ENCODE results near the gene ANKRD24.
"Not testable (repeated sequence)": the region's sequence is repeated elsewhere in the genome, so short reads cannot be mapped to it uniquely, and the experiment has no call there.

ANKRD24 gene

DNA sequence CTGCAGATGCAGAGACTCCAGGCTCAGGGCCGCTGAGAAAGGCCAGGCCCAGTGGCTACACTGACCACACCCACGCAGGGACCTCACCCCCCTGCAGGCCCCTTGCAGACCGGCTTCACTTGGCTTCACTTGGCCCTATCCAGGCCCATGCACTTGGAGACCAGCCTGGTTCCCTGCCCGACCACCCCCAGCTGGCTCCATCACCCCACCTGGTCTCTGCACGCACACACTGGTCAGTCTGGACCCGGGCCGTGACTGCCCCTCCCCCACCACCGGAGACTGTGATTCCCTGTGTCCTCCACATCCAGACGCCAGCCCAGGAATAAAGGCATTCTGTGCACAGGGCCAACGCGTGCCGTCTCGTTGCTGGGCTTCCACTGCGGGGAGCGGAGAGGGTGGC, 42.0 kb downstream of the ANKRD24 start:
- DNase-seq (ENCODE audit: insufficient read length, low spot score) (no peak), FAIRE-seq (no peak)
- TF ChIP-seq POLR2A (IDR thresholded peaks at IDR 0.05; ENCODE audit: low read depth, low read length), result no peak

DNA sequence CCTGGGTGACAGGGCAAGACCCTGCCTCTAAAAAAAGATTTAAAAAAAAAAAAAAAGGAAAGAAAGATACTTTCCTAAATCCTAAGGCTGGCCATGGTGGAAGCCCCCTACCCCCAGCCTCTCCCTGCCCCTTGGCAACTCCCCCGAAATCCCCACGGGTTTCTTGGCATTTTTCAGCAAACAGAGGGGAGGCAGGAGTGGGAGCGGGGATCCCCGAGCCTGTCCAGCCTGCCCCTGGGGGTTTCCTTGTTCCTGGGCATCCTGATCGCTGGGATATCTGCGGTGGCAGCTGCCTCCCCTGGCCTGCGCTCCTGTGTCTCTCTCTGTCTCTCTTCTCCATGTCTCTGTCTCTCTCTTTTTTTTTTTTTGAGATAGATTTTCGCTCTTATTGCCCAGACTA, 43.4 kb downstream of the ANKRD24 start:
- no peak for FAIRE-seq
- DNase-seq (ENCODE audit: insufficient read length, low spot score), result no peak
- no peak for TF ChIP-seq POLR2A (IDR thresholded peaks at IDR 0.05; ENCODE audit: low read depth, low read length)

DNA sequence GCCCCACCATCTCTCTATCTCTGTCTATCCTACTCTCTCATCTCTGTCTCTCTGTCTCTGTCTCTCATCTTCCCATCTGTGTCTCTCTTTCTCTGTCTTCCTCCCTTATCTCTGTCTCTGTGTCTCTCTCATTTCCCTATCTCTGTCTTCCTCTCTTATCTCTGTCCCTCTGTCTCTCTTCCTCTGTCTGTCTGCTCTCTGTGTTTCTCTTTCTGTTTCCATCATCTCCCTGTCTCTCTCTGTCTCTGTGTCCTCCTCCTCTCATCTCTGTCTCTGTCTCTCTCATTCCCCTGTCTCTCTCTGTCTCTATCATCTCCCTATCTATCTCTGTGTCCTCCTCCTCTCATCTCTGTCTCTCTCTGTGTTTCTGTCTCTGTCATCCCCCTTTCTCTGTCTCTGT, 45.3 kb downstream of the ANKRD24 start:
- DNase-seq (ENCODE audit: insufficient read length, low spot score) (no peak), FAIRE-seq (no peak)
- no peak for TF ChIP-seq POLR2A (IDR thresholded peaks at IDR 0.05; ENCODE audit: low read depth, low read length)

DNA sequence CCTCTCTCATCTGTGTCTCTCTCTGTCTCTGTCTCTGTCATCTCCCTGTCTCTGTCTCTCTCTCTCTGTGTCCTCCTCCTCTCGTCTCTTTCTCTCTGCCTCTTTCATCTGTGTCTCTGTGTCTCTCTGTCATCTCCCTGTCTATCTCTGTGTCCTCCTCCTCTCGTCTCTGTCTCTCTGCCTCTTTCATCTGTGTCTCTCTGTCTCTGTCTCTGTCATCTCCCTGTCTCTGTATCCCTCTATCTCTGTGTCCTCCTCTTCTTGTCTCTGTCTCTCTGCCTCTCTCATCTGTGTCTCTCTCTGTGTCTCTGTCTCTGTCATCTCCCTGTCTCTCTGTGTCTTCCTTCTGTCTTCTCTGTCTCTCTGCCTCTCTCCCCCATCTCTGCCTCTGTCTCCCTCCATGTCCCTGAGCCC, 46.3 kb downstream of the ANKRD24 start:
- DNase-seq (ENCODE audit: insufficient read length, low spot score) (no peak), FAIRE-seq (no peak)
- TF ChIP-seq POLR2A (IDR thresholded peaks at IDR 0.05; ENCODE audit: low read depth, low read length), result no peak

DNA sequence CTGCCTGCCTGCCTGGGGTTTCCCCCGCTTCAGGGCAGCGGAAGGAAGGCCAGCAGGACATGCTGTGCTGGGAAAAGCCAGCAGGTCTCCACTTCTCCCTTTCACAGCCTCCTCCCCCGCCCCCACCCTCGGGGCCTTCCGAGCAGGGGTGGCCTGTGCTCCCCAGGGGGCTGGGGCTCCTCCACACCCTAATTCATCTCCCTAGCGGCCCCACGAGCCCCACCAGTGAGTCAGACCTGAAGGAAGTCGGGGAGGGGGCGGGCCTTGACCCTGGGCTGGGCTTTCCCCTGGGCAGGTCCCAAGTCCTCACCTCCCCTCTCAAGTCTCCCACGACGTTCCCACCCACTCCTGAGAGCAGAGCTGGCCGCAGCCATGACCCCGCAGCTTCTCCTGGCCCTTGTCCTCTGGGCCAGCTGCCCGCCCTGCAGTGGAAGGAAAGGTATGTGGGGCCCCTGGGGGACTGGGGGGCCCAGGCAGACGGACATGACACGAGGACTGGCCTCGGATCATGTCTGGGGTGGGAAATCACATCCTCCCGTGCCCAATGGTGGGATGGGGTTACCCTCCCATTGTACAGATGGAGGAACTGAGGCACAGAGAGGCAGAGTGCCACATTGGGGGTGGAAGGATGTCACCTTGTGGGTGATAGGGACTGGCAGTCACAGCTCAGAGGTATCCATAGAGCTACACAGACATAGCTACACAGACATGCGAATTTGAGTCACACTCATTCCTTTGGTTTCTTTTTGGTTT, 46.9 kb downstream of the ANKRD24 start, which contains the start of gene EBI3:
Gene EBI3 (plus strand): TSS at position 345 of the 753 bp plus-strand sequence. CDS start 28 bp downstream, at position 373.
- FAIRE-seq (no peak), DNase-seq (ENCODE audit: insufficient read length, low spot score) (peak; percentile 70)
- TF ChIP-seq POLR2A (IDR thresholded peaks at IDR 0.05; ENCODE audit: low read depth, low read length), result no peak

DNA sequence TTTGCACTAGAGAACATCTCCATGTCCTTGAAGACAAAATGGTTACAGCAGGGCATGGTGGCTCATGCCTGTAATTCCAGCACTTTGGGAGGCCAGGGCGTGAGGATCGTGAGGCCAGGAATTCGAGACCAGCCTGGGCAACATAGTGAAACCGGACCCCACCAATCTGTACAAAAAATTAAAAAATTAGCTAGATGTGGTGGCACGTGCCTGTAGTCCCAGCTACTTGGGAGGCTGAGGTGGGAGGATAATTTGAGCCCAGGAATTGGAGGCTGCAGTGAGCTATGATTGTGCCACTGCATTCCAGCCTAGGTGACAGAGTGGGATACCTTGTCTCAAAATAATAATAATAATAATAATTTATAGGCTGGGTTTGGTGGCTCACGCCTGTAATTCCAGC, 47.7 kb downstream of the ANKRD24 start:
- not testable (repeated sequence) for DNase-seq (ENCODE audit: insufficient read length, low spot score); FAIRE-seq

DNA sequence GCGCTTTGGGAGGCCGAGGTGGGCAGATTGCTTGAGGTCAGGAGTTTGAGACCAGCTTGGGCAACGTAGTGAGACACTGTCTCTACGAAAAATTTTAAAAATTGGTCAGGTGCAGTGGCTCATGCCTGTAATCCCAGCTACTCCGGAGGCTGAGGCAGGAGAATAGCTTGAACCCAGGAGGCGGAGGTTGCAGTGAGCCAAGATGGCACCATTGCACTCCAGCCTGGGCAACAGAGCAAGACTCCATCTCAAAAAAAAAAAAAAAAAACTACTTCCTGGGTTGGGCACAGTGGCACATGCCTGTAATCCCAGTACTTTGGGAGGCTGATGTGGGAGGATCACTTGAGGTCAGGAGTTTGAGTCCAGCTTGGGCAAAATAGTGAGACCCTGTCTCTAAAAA, 49.0 kb downstream of the ANKRD24 start:
- not testable (repeated sequence) for DNase-seq (ENCODE audit: insufficient read length, low spot score); FAIRE-seq

DNA sequence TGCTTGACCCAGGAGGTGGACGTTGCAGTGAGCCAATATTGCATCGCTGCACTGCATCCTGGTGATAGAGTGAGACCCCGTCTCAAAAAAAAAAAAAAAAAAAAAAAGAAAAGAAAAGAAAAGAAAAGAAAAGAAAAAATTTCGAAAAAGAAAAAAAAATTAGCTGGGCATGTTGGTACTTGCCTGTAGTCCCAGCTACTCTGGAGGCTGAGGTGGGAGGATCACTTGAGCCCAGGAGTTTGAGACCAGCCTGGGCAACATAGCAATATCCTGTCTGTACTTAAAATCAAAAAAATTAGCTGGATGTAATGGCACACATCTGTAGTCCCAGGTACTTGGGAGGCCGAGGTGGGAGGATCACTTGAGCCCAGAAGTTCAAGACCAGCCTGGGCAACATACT, 49.6 kb downstream of the ANKRD24 start:
- not testable (repeated sequence) for FAIRE-seq; DNase-seq (ENCODE audit: insufficient read length, low spot score)

DNA sequence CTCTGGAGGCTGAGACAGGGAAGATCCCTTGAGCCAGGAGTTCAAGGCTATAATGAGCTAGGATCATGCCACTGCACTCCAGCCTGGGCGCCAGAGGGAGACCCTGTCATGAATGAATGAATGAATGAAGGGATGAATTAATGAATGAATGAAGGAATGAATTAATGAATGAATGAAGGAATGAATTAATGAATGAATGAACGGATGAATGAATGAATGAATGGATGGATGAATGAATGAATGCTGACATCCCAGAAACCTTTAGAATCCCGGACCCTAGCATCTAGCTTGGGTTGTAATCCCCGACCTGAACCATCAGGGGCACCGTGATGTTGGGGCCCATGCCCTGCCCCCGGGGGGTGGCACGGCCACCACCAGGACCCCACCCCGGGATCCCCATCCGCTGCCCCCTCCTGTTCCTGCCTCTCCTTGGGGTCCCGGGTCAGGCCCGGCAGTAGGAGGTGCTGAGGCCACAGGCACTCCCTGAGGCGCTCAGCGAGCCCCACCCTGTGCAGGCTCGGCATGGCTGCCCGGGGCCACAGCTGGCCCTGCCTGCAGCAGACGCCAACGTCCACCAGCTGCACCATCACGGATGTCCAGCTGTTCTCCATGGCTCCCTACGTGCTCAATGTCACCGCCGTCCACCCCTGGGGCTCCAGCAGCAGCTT, 50.3 kb downstream of the ANKRD24 start:
- DNase-seq (ENCODE audit: insufficient read length, low spot score), result no peak
- no peak for TF ChIP-seq POLR2A (IDR thresholded peaks at IDR 0.05; ENCODE audit: low read depth, low read length)
- no peak for FAIRE-seq

DNA sequence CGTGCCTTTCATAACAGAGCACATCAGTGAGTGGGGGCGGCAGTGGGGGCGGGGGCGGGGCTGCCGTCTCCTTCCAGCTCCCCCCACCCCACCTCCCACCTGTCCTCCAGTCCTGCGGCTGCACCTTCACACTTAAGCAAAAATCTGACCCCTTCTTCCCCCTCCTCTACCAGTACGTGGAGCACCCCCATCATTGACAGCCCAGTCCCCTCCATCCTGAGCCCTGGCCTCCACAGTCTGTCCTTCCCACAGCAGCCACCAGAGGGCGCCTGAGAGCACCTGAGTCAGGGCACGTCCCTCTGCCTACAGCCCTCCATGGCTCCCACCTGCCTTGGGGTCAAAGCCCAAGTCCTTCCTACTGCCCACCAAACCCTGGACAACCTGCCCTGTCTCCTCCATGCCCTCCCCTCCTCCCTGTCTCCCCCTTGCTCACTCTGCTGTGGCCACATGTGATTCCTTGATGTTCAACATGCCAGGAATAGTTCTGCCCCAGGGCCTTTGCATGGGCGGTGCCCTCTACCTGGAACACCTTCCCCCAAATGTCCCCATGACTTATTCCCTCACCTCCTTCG, 50.9 kb downstream of the ANKRD24 start:
- FAIRE-seq (no peak), DNase-seq (ENCODE audit: insufficient read length, low spot score) (no peak)

DNA sequence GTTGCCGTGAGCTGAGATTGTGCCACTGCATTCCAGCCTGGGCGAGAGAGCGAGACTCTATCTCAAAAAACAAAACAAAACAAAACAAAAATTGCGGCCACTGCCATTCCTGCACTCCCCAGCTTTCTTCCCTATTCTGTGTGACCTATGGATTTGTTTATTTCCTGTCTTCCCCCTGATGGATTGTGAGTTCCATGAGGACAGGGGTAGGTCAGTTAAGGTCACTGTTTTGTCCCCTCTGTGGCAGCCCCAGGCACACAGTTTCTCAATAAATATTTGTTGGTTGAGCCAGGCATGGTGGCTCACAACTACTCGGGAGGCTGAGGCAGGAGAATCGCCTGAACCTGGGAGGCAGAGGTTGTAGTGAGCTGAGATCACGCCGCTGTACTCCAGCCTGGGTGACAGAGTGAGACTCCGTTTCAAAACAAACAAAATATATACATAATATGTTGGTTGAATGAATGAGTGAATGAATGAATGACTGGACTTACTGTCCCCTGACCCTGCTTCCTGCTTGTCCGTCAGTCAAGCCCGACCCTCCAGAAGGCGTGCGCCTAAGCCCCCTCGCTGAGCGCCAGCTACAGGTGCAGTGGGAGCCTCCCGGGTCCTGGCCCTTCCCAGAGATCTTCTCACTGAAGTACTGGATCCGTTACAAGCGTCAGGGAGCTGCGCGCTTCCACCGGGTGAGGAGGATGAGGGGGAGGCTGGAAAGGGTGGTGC, 51.8 kb downstream of the ANKRD24 start:
- FAIRE-seq, result no peak
- TF ChIP-seq POLR2A (IDR thresholded peaks at IDR 0.05; ENCODE audit: low read depth, low read length), result no peak
- DNase-seq (ENCODE audit: insufficient read length, low spot score), result no peak

More for the DNA sequence above, 50.9 kb downstream of the ANKRD24 start:
- TF ChIP-seq POLR2A (IDR thresholded peaks at IDR 0.05; ENCODE audit: low read depth, low read length), result no peak

DNA sequence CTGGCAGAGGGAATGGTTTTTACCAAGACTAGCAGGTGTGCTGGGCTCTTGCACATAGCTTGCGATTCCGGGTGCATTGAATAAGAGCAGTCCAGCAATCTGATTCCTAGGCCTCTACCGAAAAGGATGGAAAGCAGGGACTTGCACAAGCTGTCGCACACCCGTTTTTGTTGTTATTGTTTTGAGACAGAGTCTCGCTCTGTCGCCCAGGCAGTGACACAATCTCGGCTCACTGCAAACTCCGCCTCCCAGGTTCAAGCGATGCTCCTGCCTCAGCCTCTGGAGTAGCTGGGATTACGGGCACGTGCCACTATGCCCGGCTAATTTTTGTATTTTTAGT, 52.3 kb downstream of the ANKRD24 start:
- DNase-seq (ENCODE audit: insufficient read length, low spot score) (no peak), FAIRE-seq (no peak)
- TF ChIP-seq POLR2A (IDR thresholded peaks at IDR 0.05; ENCODE audit: low read depth, low read length), result no peak

DNA sequence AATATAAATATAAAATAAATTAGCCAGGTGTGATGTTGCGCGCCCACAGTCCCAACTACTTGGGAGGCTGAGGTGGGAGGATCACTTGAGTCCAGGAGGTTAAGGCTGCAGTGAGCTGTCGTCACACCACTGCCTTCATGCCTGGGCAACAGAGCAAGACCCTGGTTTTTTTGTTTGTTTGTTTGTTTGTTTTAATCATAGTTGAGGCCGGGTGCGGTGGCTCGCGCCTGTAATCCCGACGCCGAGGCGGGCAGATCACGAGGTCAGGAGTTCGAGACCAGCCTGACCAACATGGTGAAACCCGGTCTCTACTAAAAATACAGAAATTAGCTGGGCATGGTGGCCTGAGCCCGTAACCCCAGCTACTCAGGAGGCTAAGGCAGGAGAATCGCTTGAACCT, 55.0 kb downstream of the ANKRD24 start:
- FAIRE-seq; DNase-seq (ENCODE audit: insufficient read length, low spot score): not testable (repeated sequence)

DNA sequence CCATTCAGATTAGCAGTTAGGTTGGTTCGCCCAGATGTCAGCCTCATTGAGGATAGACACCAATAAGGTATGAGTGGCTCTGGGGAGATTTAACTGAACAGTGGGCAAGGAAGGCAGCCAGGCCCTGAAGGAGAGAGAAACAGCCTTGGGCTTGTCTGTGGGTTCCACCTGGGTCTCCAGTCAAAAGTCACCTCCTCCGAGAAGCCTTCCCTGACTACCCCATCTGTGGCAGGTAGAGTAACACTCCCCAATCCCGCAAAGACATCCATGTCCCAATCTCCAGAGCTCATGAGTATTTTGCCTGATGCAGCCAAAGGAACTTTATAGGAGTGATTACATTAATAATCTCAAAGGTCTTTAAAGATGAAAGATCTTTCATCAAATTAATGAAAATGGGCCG, 56.3 kb downstream of the ANKRD24 start:
- DNase-seq (ENCODE audit: insufficient read length, low spot score), result no peak
- no peak for TF ChIP-seq POLR2A (IDR thresholded peaks at IDR 0.05; ENCODE audit: low read depth, low read length)
- no peak for FAIRE-seq
